ENCODE measurements around the gene COL10A1. TPM values are rescaled to one million over a fixed set of nuclear protein-coding genes. Genes with fewer than 3 reads are reported as not detected.

Gene COL10A1
- total RNA-seq, 1 donor from 2014 or later, result not detected

DNA sequence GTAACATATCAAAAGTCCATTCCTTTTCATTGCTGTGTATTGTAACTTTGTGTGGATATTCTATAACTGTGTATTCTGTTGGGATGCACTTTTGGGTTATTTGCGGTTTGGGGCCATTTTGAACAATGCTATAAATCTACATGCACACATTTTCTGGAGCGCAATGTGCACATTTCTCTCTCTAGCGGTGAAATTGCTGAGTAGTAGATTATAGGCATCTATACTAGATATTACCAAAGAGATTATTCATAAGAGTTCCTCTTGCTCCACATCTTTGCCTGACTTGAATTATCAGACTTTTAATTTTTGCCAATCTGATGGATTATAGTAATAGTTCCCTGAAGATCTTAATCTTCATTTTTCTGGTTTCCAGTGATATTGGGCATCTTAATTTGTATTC is 47.0 kb downstream of the COL10A1 start:
- Mint-ChIP-seq H3K36me3 (ENCODE audit: low read depth) (no peaks in the 10 kb centered on the region), H3K9me3 (no peaks in the 10 kb centered on the region), H3K4me3 (no peak overlapping the region), H3K27ac (no peak overlapping the region), H3K4me1 (no peaks in the 10 kb centered on the region), H3K27me3 (no peaks in the 10 kb centered on the region)
- intact Hi-C loops (cut with micrococcal nuclease), result no loop called here
- ChIA-PET CTCF (no interaction called here), POLR2A (no interaction called here)
- TF ChIP-seq, protein P1, sequence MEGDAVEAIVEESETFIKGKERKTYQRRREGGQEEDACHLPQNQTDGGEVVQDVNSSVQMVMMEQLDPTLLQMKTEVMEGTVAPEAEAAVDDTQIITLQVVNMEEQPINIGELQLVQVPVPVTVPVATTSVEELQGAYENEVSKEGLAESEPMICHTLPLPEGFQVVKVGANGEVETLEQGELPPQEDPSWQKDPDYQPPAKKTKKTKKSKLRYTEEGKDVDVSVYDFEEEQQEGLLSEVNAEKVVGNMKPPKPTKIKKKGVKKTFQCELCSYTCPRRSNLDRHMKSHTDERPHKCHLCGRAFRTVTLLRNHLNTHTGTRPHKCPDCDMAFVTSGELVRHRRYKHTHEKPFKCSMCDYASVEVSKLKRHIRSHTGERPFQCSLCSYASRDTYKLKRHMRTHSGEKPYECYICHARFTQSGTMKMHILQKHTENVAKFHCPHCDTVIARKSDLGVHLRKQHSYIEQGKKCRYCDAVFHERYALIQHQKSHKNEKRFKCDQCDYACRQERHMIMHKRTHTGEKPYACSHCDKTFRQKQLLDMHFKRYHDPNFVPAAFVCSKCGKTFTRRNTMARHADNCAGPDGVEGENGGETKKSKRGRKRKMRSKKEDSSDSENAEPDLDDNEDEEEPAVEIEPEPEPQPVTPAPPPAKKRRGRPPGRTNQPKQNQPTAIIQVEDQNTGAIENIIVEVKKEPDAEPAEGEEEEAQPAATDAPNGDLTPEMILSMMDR (IDR thresholded peaks at IDR 0.05), result no peak
- ATAC-seq (ENCODE audit: low read depth), result no peak
- no peak for DNase-seq

DNA sequence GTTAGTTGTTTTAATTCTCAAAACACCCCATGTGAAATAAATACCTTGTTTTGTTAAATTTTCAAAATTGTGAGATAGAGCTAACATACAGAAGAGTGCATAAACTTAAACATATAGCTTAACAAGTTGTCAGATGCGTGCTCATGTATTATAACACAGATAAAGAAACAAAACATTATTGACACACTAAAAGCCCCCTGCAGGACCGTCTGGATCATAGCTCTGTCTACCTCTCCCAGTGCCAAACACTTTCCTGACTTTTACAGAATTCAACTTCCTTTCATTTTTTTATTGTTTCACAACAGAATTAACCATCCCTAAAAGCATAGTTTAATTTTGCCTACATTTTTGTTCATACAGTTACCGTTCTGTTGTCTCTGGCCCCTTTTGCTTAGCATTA is 47.4 kb downstream of the COL10A1 start:
- Mint-ChIP-seq H3K4me3 (no peak overlapping the region), H3K4me1 (no peaks in the 10 kb centered on the region), H3K27ac (no peak overlapping the region), H3K9me3 (no peaks in the 10 kb centered on the region), H3K36me3 (ENCODE audit: low read depth) (no peaks in the 10 kb centered on the region), H3K27me3 (no peaks in the 10 kb centered on the region)
- ATAC-seq (ENCODE audit: low read depth) (no peak), DNase-seq (no peak)
- ChIA-PET POLR2A (no interaction called here), CTCF (no interaction called here)
- TF ChIP-seq, protein P1 (IDR thresholded peaks at IDR 0.05), result no peak
- intact Hi-C loops (cut with micrococcal nuclease), result no loop called here

DNA sequence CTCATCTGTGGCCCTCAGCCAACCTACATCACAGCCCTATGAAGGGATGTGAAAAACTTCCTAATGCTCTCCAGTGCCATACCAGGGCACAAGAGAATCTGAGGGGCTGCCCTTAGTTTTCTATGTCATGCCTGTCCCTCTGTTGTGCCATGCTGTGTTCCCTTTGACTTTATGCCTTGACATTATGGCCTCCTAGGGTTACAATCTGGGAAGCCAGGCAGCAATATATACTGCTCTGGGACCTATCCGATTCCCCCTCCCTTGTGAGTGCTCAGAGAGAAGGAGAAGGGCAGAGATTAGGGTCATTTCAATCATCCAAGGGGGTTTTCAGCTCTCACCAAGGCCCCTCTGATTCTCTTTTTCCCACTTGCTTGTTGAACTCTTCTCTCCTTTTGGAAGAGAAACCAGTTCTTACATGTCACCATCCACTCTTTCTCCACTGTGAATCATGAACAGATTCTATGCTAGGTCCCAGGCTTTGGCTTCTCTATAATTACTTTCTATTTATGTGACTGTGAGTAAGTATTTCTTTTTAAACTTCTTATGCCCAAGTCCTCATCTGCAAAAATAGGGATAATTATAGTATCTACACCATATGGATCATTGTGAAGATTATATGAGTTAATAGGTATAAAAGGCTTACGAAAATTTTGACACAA is 51.1 kb downstream of the COL10A1 start:
- no peak overlapping the region for H3K4me3 Mint-ChIP-seq
- no peaks in the 10 kb centered on the region for H3K36me3 Mint-ChIP-seq (ENCODE audit: low read depth)
- no peak overlapping the region for H3K27ac Mint-ChIP-seq
- TF ChIP-seq, protein P1 (IDR thresholded peaks at IDR 0.05), result no peak
- intact Hi-C loops (cut with micrococcal nuclease), result no loop called here
- H3K9me3 Mint-ChIP-seq, result no peaks in the 10 kb centered on the region
- H3K27me3 Mint-ChIP-seq, result no peaks in the 10 kb centered on the region
- POLR2A ChIA-PET, result no interaction called here
- CTCF ChIA-PET, result no interaction called here
- ATAC-seq (ENCODE audit: low read depth) (no peak), DNase-seq (no peak)
- peaks cover 3% of the 10 kb centered on the region for H3K4me1 Mint-ChIP-seq

DNA sequence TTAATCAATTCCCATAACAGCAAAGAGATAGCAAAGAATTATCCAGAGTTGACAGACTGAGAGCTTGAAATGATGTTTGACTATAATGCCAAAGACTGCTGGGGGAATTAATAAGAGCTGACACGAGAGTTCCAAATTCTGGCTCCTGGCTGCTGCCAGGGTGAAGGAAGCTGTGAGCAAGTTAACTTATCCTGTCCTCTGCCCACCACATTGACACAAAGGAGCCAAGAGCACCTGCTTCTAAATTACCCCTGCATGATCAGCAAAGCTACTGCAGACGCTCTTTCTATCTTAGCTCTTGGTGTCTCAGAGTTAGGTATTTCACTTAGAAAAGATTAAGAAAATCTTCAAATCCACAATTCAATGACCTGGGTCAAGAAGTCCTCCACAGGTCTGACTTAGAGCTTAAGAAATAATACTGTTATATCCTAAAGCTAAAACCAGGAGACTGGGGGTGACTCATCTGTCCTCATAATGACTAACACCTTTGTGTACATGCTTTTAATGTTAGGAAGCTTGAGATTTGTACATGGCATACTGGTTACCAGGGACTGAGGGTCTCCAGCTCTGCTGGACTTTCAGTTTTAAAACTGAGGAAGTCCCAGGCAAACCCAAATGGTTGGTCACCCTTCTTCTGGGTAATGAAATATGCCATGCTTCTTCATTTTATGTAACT is 52.0 kb downstream of the COL10A1 start:
- ChIA-PET POLR2A (no interaction called here), CTCF (no interaction called here)
- H3K4me3 Mint-ChIP-seq, result no peak overlapping the region
- no peak overlapping the region for H3K27ac Mint-ChIP-seq
- no peaks in the 10 kb centered on the region for H3K36me3 Mint-ChIP-seq (ENCODE audit: low read depth)
- no peak for ATAC-seq (ENCODE audit: low read depth)
- H3K9me3 Mint-ChIP-seq, result no peaks in the 10 kb centered on the region
- DNase-seq, result no peak
- TF ChIP-seq, protein P1 (IDR thresholded peaks at IDR 0.05), result no peak
- intact Hi-C loops (cut with micrococcal nuclease), result no loop called here
- peaks cover 2% of the 10 kb centered on the region for H3K27me3 Mint-ChIP-seq
- peaks cover 3% of the 10 kb centered on the region for H3K4me1 Mint-ChIP-seq

DNA sequence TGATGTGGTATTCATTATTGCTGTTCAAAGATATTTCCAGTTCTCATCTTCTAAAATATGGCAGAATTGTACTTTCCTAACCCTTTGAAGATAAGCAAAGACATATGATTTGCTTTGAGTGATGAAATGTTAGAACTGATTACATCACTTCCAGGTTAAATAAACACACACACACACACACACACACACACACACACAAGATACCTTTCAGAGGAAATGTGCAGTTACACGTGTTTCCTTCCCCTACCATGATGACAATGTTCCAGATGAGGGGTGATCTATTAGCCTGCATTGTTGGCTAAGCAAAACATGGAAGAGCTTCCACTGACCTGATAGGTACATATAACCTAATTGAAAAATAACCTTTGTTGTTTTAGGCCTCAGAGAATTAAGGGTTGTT is 53.6 kb downstream of the COL10A1 start:
- Mint-ChIP-seq H3K27ac (no peak overlapping the region), H3K4me3 (no peak overlapping the region), H3K27me3 (peaks cover 2% of the 10 kb centered on the region), H3K9me3 (no peaks in the 10 kb centered on the region), H3K4me1 (peaks cover 3% of the 10 kb centered on the region), H3K36me3 (ENCODE audit: low read depth) (no peaks in the 10 kb centered on the region)
- ChIA-PET CTCF (no interaction called here), POLR2A (interaction anchor here (0.6 kb wide), 1 partner anchor 15 kb away, joined by 4 read pairs; no protein-coding TSS in a partner anchor)
- ATAC-seq (ENCODE audit: low read depth) (no peak), DNase-seq (no peak)
- intact Hi-C loops (cut with micrococcal nuclease), result no loop called here
- TF ChIP-seq, protein P1 (IDR thresholded peaks at IDR 0.05), result no peak
